MCF 10A (cell line): ENCODE results near the gene ARPIN. TPM values are rescaled to one million over a fixed set of nuclear protein-coding genes. Genes with fewer than 3 reads are reported as not detected.
A peak's percentile ranks its signal among the peaks of the same experiment; 100 is the strongest.

Experiments used
- BruUV-seq: library from RNA; stranded (reverse); fragments of 400-500 nt; replicated peaks from 2 replicates; lab custom pipeline; 2021; lab: Mats Ljungman, UMichigan
- CTCF ChIA-PET: fragments of 300-600 bp; sonication (Branson Sonifier 250); formaldehyde crosslinking; extraction: SDS; loops from one replicate; lab custom pipeline; 2021; ENCODE audit warnings: antibody characterized with exemption, inconsistent platforms; lab: Yijun Ruan, JAX
- POLR2A ChIA-PET: fragments of 300-600, 350-650 bp; sonication (Branson Sonifier 250); formaldehyde crosslinking; extraction: SDS; loops from one replicate; lab custom pipeline; 2020; ENCODE audit warnings: antibody characterized with exemption, inconsistent platforms; lab: Yijun Ruan, JAX
- DNase-seq: peaks from one replicate; pipeline ENCODE4 v3.0.0-alpha.2; 2018; ENCODE audit not compliant: unreplicated experiment
- H3K27ac Mint-ChIP-seq: one replicate; pipeline ENCODE4 v1.8.0; 2022; ENCODE audit warnings: mild to moderate bottlenecking, low read depth, mixed read lengths; ENCODE audit not compliant: unreplicated experiment
- H3K27me3 Mint-ChIP-seq: one replicate; pipeline ENCODE4 v1.8.0; 2022; ENCODE audit warnings: mixed read lengths; ENCODE audit not compliant: insufficient read depth, unreplicated experiment
- H3K36me3 Mint-ChIP-seq: one replicate; pipeline ENCODE4 v1.8.0; 2022; ENCODE audit warnings: mild to moderate bottlenecking, moderate library complexity, mixed read lengths; ENCODE audit not compliant: insufficient read depth, unreplicated experiment
- H3K4me1 Mint-ChIP-seq: one replicate; pipeline ENCODE4 v1.8.0; 2022; ENCODE audit warnings: mixed read lengths; ENCODE audit not compliant: insufficient read depth, unreplicated experiment
- H3K4me3 Mint-ChIP-seq: one replicate; pipeline ENCODE4 v1.8.0; 2022; ENCODE audit warnings: mild to moderate bottlenecking, moderate library complexity, mixed read lengths; ENCODE audit not compliant: unreplicated experiment
- H3K9me3 Mint-ChIP-seq: one replicate; pipeline ENCODE4 v1.8.0; 2022; ENCODE audit warnings: mixed read lengths; ENCODE audit not compliant: unreplicated experiment
- intact Hi-C: fragments of 100-400 bp; cut with micrococcal nuclease; formaldehyde crosslinking; loops from 2 replicates; pipeline ENCODE4 v1.14.1; 2022
- total RNA-seq: library from RNA; stranded (reverse); gene quantifications from 2 replicates; pipeline ENCODE4 v1.2.3, GENCODE V29; 2022
- TF ChIP-seq, protein P1 (sequence below): fragments of 200-600 bp; IDR thresholded peaks from one replicate; pipeline ENCODE4 v1.8.0; 2022; ENCODE audit warnings: antibody characterized with exemption, mild to moderate bottlenecking; ENCODE audit not compliant: unreplicated experiment

ARPIN gene
- total RNA-seq, 1 experiment from 2014 or later = 7.1 TPM

DNA sequence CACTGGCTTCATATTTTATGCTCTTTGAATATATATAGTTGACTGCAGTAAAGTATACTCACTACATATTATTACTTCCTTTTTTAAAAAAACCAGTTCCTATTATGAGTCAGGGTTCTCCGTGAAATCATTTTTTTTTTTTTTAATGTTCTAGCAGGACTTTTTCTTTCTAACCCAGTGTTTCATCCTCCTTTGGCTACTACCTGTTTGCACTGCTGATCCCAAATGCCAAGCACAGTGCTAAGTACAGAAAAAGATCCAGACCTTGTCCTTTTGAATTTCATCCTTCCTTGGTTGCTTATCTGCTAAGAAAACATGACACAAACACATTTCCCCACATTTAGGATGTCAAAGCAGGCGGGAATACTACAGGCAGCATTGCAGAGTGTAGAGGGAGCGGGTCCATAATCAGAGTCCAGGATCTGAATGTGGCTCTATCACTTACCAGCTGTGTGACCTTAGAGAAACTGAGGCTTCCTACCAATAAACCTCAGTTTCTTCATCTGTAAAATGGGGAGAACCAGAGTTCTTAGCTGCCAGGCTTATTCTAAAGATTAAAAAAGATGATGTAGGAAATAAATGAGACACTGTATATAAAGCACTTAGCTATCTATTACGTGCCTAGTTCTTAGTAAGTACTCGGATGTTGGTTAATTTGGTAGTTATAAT lies 60.9 kb downstream of the ARPIN start:
- intact Hi-C loops = no loop called here
- no peaks in the 10 kb centered on the region for H3K9me3 Mint-ChIP-seq
- POLR2A ChIA-PET = interaction anchor here (1.0 to 1.4 kb wide), 2 partner anchors 15 to 23 kb away, joined by 3 to 4 read pairs; no protein-coding TSS in a partner anchor
- BruUV-seq = no TSS peak
- TF ChIP-seq, protein P1, sequence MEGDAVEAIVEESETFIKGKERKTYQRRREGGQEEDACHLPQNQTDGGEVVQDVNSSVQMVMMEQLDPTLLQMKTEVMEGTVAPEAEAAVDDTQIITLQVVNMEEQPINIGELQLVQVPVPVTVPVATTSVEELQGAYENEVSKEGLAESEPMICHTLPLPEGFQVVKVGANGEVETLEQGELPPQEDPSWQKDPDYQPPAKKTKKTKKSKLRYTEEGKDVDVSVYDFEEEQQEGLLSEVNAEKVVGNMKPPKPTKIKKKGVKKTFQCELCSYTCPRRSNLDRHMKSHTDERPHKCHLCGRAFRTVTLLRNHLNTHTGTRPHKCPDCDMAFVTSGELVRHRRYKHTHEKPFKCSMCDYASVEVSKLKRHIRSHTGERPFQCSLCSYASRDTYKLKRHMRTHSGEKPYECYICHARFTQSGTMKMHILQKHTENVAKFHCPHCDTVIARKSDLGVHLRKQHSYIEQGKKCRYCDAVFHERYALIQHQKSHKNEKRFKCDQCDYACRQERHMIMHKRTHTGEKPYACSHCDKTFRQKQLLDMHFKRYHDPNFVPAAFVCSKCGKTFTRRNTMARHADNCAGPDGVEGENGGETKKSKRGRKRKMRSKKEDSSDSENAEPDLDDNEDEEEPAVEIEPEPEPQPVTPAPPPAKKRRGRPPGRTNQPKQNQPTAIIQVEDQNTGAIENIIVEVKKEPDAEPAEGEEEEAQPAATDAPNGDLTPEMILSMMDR = no peak
- peaks cover 19% of the 10 kb centered on the region for H3K4me1 Mint-ChIP-seq
- H3K27me3 Mint-ChIP-seq = no peaks in the 10 kb centered on the region
- no peak for DNase-seq
- H3K27ac Mint-ChIP-seq = no peak overlapping the region
- CTCF ChIA-PET = interaction anchor here (0.6 to 1.9 kb wide), 6 partner anchors 12 to 92 kb away, joined by 4 to 7 read pairs (median 4); no protein-coding TSS in a partner anchor
- peaks cover 53% of the 10 kb centered on the region for H3K36me3 Mint-ChIP-seq
- no peak overlapping the region for H3K4me3 Mint-ChIP-seq

- TF ChIP-seq, protein P1 = no peak
- Mint-ChIP-seq H3K4me1 (peaks cover 40% of the 10 kb centered on the region), H3K36me3 (peaks cover 48% of the 10 kb centered on the region), H3K9me3 (no peaks in the 10 kb centered on the region), H3K4me3 (peak overlapping the region; percentile 63), H3K27ac (peak overlapping the region; percentile 80), H3K27me3 (no peaks in the 10 kb centered on the region)
- no TSS peak for BruUV-seq
- DNase-seq = no peak
- ChIA-PET POLR2A (interaction anchor here (0.7 to 6.1 kb wide), 10 partner anchors 11 to 417 kb away, joined by 3 to 64 read pairs (median 3); partner anchors contain the start of genes ANPEP and NGRN), CTCF (interaction anchor here (0.6 to 6.3 kb wide), 8 partner anchors 8 to 109 kb away, joined by 3 to 38 read pairs (median 4); no protein-coding TSS in a partner anchor)
- intact Hi-C loops = no loop called here
Measured at GRCh38 chr15:89848970-89849292, 63.8 kb downstream of the ARPIN start.

DNA sequence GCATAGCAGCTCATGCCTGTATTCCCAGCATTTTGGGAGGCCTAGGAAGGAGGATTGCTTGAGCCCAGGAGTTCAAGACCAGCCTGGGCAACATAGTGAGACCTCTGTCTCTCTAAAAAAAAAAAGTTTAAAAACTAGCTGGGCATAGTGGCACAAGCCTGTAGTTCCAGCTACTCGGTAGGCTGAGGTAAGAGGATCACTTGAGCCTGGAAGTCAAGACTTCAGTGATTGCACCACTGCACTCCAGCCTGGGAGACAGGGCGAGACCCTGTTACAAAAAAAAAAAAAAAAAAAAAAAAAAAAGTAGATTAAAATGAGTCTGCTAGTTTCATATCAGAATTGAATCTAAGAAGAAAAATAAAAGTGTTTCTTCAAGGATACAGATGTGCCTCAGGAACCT lies 65.7 kb downstream of the ARPIN start:
- POLR2A ChIA-PET = interaction anchor here (1.4 to 6.1 kb wide), 4 partner anchors 9 to 79 kb away, joined by 3 to 64 read pairs (median 12); partner anchors contain the start of gene ANPEP
- no TSS peak for BruUV-seq
- peak overlapping the region; percentile 80 for H3K27ac Mint-ChIP-seq
- TF ChIP-seq, protein P1 = no peak
- CTCF ChIA-PET = interaction anchor here (1.1 to 6.3 kb wide), 5 partner anchors 25 to 108 kb away, joined by 3 to 38 read pairs (median 4); no protein-coding TSS in a partner anchor
- DNase-seq = no peak
- H3K36me3 Mint-ChIP-seq = peaks cover 37% of the 10 kb centered on the region
- no peaks in the 10 kb centered on the region for H3K9me3 Mint-ChIP-seq
- intact Hi-C loops = no loop called here
- H3K4me1 Mint-ChIP-seq = peaks cover 43% of the 10 kb centered on the region
- H3K4me3 Mint-ChIP-seq = no peak overlapping the region
- no peaks in the 10 kb centered on the region for H3K27me3 Mint-ChIP-seq

GRCh38 chr15:89845305-89845893 lies 67.4 kb downstream of the ARPIN start:
- H3K36me3 Mint-ChIP-seq = peaks cover 35% of the 10 kb centered on the region
- no peaks in the 10 kb centered on the region for H3K27me3 Mint-ChIP-seq
- CTCF ChIA-PET = interaction anchor here (0.6 to 6.3 kb wide), 5 partner anchors 30 to 242 kb away, joined by 3 to 38 read pairs (median 3); no protein-coding TSS in a partner anchor
- H3K9me3 Mint-ChIP-seq = no peaks in the 10 kb centered on the region
- peaks cover 48% of the 10 kb centered on the region for H3K4me1 Mint-ChIP-seq
- intact Hi-C loops = loop anchor here (1.0 kb wide), 1 partner anchor 33 kb away; no protein-coding TSS in a partner anchor
- H3K4me3 Mint-ChIP-seq = no peak overlapping the region
- peak overlapping the region; percentile 80 for H3K27ac Mint-ChIP-seq
- no TSS peak for BruUV-seq
- POLR2A ChIA-PET = interaction anchor here (0.6 to 6.1 kb wide), 7 partner anchors 8 to 417 kb away, joined by 3 to 64 read pairs (median 3); partner anchors contain the start of gene ANPEP
- TF ChIP-seq, protein P1 = no peak
- DNase-seq = peak; percentile 88
